SH-SY5Y (cell line): Measurements from ENCODE around the gene TTPAL.

Source experiments
- GATA2 ChIP-seq: IDR thresholded peaks from 2 replicates; pipeline ENCODE4 v1.6.1; 2011; ENCODE audit warnings: mild to moderate bottlenecking, low read depth, low read length
- GATA3 ChIP-seq: IDR thresholded peaks from 2 replicates; pipeline ENCODE4 v1.6.1; 2011; ENCODE audit warnings: low read depth, mild to moderate bottlenecking, low read length, moderate library complexity

DNA sequence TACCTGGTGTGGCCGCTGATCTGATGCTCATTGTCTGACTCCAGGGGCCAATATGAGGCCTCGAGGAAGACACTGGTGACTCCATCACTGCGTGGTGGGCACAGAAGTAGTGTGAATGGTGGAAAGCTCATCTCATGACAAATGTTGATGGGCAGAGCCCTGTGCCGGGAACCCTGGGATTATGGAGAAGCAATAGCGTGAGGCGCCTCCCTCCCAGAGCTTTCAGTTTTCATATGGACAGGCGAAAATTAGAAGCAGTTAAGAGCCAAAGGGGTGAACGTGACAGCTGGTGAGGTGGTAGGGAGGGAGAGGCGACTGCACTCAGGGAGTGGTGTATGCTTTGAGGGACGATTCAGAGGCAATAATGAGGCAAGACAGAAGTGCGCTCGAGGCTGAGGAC, 39.3 kb upstream of the TTPAL start:
- TF ChIP-seq GATA2, result no peak
- no peak for TF ChIP-seq GATA3
